Amygdala (tissue), 56 donors: Measurements from ENCODE around the gene HEYL.

Experiments used
- DNase-seq, 56 donors: peaks; one replicate each; lab custom pipeline; 2025; lab: John Stamatoyannopoulos, UW

HEYL gene

DNA sequence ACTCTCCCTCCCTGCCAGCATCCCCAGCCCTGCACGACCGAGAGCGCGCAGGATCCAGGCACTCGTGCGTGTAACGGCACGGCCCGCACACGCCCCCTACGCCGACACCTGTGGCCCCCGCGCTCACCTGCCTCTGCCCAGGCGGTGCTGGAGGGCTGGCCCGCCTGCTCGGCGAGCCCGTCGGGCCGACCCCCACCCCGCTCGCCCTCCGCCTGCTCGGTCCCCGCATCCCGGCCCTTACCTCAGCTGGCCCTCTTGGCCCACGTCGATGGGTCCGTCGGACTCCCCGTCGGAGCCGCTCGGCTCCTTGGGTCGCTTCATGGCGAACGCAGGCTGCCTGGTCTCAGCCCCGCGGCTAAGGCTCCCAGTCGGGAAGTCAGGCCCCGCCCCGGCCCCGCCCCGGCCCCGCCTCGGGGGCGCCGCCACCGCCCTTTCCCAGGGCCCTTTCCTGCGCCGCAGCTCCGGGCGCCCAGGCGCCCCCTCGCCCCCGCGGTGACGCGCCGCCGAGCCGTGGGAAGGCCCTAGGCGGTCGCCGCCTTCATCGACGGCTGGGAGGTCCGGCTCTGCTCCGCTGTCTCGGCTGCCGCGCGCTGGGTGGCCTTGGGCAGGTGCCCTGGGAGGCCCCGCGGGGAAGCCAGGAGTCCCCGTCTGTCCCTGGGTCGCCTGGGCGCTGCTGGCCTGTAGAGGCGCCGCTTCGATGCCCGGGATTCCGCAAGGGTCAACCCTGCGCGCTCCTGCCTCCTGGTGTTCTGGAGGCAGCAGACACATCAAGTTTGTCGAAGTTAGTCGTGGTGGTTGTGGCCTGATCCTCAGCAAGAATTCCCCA is at the start of gene HEYL:
Gene HEYL (minus strand): TSS at position 339 of the 826 bp plus-strand sequence. CDS start 18 bp downstream, at position 321.
- peak in 7 of 56 donors; percentile 7 to 52 (median 19) for DNase-seq

DNA sequence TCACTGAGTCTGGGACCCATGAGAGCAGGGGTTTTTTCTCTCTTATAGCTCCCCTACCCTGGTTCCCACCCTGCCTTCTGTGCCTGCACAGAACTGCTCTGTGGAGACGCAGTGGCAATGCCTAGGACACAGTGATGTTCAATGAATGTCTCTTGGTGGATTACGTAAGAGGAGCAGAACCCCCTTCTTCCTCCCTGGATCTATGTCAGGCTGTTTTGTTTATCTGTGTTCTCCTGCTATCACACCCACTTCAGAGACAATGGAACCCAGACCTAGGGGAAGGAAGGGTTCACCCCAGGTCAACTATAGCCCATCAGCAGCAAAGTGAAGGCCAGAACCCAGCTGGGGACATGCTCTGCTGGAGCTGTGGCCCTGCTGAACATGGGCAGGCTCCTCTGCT is 49.8 kb upstream of the HEYL start:
- no peak for DNase-seq

DNA sequence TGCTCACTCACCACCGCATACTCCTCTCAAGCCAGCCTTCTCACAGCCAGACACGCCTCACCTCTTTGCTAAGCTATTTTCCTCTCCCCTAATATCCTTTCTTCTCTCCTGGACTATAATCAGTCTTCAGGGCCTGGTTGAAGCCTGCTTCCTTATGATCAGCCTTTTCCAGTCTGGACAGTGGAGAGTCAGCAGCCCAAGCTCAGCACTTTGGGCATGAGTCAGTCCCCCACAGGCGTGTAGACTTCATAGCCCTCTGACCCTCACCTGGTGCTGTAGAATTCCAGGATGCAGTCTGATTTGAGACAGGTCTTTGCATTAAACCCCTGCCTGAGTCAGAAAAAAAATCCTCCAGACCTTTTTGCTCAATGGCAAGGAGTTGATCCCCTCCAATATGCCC is 49.3 kb upstream of the HEYL start:
- no peak for DNase-seq

DNA sequence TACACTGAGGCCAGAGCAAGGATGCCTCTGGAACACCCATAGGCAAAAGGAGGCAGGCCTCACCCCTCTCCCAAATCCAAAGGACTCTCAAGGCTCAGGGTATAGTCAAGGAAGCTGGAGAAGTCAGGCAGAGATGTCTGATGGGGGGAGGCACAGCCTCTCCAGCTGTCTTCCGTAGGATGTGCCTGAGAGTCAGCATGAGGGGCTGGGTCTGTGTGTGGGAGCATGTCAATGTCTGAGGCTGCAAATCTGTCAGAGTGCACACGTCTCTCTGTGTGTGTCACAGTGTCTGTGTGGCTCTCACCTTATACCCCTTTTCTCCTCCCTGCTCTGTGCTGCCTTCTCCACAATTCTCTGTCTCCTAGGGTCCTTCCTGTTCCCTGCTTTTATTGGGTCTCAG is 47.8 kb upstream of the HEYL start:
- DNase-seq = no peak

DNA sequence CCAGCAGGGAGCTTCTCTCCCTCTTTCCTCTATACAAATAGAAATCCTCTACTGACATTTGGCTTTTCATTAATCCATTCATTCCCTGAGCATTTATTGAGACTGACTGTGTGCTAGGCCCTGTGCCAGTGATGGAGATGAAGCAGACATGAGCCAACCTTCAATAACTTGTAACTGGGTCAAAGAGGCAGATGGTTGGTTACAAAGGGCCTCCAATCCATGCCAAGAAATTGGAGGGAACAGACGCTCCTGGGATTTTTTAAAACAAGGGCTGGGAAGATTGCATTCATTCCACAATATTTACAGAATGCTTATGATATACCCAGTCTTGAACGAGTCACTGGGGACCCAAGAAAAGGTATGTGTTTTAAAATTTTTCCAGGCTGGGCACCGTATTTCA is 45.6 kb upstream of the HEYL start:
- DNase-seq = no peak

DNA sequence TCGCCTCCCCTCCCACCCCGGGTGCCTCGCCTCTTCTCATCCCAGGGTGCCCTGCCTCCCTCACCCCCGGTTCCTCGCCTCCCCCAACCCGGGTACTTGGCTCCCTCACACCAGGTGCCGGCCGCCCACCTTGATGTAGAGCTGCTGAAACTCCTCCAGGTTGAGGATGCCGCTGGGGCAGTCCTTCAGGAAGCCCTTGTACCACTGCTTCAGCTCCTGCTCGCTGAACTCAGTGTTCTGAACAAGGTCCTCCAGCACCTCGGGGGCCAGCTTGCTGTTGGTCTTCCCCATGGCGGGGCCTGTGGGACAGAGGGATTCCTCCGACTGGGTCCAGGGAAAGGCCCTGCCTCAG is 44.8 kb upstream of the HEYL start:
- DNase-seq = no peak

DNA sequence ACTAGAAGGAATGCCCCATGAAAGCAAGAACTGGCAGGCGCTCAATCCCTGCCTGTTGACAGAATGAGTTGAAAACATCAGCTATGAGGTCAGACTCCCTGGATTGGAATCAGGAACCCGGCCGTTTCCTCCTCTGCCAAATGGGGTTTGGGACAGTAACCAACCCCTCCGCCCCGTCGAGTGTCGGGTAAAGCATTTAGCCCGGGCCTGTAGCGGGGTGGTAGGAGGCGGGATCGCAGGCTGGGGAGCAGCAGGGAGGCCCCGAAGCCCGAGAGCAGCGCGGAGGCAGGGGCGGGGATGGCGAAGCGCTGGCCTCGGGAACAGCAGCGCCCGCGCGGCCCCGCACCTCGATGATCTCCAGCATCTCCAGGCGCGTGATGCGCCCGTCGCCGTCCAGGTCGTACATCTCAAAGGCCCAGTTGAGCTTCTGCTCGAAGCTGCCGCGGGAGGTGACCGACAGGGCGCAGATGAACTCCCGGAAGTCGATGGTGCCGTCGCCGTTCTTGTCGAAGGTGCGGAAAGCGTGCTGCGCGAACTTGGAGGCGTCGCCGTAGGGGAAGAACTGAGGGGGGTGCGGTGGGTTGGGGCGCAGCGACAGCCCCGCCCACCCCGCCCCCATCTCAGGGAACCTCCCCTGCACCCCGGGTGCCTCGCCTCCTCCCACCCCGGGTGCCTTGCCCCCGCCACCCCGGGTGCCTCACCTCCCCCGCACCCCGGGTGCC is 44.3 kb upstream of the HEYL start:
- DNase-seq = no peak

DNA sequence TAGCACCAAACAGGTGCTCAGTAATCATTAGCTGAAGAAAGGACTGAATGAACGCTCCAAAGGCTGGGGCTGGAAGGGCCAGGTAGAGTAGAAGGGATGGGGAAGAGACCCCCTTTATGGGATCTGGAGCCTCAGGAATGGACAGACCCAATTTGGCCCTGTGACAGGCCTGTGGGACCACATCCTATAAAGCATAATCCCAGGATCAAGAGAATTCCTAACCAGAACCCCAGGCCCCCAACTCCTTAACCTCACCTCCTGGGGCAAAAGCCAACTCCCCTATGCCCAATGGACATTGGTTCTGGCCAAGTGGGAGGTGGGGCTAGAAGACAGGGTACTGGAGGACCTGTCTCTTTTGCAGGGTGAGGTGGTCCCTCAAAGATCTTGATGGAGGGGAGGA is 42.6 kb upstream of the HEYL start:
- DNase-seq = no peak

DNA sequence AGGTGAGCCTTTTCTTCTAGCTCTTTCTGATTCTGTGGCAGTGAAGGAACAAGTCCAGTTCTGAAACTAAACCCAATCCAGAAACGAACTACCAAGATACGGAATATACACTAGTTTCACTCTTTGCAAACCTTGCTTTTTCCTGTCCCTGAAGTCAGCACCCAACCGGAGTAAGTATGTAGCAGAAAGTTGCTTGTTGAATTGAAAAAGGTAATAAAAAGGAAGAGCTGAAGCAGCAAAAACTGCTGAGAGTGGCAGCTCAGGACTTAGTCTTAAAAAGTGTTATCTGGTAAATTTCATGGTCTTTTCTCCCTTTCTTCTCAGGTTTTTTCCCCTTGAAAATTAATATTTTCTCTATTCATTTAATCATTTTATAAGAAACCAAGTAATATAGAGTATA is 41.9 kb upstream of the HEYL start:
- DNase-seq = no peak

DNA sequence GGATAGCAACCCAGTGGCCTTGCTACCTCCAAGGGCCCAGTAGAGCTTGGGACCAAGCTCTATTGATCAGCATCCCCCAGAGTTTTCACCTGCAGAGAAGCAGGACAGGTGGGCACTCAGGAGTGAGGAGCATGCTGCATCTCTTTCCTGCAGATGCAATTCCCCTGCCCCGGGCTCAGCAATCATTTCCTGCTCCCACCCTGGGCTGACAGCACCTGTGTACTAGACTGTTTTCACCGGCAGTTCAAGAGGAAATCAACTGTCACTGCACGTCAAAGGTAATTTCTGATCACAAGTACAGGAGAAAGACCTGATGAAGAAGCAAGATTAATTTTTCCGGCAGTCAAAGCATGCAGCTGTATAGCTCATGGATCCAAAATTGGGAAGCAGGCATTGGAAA is 41.3 kb upstream of the HEYL start:
- DNase-seq = no peak

DNA sequence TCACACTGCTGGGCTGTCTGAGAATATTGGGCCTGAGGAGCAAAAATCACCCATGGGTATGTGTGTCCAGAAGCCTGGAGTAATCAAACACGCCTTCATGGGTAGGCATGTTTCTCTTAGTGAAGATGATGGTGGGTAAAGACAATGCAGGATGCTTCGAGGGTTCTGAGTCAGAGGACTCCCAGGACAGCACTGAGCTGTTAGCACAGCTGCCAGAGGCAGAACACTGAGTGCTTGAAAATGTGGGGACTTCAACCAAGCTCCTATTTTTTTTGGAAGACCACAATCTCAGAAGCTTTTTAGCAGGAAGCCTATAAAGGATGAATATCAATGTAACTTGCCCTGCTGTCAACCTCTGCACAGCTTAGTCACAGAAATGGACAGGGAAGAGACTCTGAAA is 40.4 kb upstream of the HEYL start:
- no peak for DNase-seq

DNA sequence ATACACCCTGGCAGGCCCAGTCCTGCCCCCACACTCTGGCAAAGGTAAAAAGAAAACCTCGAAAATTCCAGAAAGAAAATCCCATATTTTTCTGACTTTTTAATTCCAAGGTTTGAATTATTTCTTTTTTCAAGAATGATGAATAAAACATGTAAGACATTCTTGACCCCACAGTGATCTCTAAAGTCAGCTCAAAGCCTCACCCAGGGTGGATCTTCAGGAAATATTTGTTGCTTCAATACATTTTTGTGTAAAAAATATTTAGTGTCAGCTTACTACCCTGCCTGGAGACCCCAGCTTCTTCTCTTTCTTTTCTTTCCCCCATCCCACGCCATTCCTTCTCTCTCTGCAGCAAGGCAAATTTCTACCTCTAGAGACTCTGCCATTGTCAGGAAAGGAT is 39.4 kb upstream of the HEYL start:
- no peak for DNase-seq

DNA sequence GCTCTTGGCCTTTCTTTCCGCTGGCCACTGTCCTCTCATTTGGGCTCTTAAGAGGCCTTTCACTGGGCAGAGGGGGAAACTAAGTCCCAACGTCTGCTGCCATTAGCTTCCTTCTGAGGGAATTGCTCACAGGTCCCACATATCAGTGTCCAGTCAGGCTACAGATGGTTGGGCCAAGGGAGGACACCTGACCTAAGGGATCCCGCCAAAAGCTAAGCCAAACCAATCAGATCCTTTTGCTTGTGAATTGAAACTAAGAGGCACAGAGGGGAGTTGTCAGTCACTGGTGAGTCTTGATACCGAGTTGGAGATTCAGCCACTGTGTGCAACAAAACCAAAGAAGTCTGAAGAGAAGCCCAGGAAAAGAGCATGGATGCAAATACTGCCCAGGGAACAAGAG is 38.2 kb upstream of the HEYL start:
- no peak for DNase-seq

DNA sequence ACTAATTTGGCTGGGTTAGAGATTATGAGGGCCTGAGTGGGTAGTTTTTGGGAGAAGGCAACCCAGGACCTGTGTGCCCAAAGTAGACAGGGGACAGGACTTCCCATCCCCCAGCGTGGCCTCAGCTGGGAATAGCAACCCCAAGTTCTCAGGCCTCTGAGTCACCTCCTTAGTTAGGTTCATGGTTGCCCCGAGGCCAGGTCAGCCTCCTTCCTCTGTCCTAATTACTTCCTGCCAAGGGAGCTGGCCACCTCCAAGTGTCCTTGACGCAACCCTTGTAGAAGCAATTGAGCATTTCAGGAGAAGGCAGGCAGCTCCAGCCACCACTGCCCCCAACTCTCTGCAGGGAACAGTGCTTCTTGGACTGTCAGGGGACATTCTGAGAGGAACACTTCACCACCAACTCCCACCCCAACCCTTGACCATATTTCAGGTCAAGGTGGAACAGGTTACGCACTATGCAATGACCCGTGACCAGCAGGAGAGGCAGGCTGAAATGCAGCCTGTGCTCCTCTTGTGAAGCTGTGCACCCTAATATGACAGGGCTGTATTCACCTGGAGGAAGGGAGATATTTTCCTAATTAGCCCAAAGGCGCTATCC is 37.6 kb upstream of the HEYL start:
- DNase-seq = no peak

DNA sequence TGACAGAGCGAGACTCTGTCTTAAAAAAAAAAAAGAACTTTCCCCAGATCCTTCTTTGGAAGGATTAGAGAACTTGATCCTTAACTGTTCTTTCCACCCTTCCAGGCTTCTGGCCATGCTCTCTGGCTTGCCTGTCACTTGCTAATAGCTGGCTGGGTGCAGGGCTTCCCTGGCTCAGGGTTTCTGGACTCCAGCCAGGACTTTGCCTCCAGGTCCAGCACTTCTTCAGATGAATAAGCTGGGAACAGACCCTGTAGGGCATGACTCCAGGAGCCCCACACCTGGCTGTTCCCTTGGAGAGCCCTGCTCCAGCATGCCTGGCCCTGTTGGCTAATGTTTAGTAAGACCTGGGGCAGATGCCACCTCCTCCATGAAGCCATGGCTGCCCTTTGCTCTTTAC is 35.8 kb upstream of the HEYL start:
- DNase-seq = peak in 4 of 56 donors; percentile 11 to 36 (median 21)

DNA sequence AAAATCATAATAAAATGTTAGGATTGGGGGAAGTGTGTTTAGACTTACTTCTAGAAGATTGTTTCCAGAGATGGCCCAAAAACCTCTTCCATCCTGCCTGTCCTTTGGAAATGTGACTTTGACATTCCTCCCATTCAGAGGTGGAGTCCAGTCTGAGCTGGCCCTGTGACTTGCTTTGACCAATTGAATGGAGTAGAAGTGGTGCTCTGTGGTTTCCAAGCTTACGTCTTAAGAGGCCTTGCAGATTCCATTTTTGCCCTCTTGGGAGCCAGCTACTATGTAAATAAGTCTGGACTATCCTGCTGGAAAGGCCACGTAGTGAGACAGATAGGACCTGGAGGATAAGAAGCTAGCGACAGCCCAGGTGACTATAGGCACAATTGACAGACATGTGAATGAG is 33.8 kb upstream of the HEYL start:
- no peak for DNase-seq

DNA sequence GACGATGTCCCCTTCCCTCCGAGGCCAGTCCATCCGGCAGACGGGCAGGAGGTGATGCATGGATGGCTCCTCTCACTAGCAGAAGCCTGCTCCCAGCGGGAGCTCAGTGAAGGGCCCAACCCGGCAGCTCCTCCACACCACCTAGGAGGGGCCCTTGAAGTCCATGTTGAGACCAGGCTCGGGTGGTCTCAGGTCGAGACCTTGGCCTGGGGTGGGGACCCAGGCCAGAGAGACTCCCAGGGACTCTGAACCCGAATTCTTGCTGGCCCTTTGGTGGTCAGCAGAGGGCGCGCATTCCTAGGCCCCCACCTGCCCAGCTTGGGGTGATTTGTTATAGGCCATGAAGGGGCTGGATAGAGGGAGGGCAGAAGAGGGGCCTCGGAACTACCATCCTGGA is 33.1 kb upstream of the HEYL start:
- DNase-seq = peak in 3 of 56 donors; percentile 21 to 37 (median 22)

DNA sequence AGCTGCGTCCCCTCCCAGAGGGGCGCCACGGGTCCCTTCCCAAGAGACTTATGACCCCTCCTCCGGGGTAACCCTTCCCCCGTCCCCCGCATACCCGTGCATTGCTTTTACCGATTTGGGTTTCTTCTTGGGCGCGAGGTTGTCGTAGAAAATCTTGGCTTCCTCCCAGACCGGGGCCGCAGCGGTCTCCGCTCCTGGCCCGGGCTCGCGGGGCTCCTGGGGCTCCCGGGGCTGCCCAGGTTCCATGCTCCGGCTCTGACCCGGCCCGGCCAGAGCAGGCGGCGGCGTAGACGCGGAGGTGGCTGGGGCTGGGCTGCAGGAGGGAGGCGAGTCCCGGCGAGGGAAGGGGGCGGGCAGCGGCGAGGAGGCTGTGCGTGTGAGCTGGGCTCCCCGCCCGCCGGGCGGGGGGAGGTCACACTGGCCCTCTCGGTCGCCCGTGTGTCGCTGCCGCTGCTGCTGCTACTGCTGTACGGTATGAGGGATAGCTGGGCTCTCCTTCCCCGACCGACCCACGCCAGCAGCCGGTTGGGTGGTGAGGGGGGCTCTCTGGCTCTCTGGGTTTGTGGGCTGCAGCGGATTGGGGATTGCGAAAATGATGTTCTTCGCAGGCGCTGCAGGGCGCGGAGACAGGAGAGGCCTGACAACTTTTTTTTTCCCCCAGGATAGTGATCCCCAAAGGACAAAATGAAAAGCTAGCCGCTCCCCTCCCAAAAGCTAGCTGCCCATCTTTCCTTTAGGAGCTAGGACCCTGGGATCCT is 32.5 kb upstream of the HEYL start, which contains the start of gene NT5C1A:
Gene NT5C1A (minus strand): TSS at position 315 of the 758 bp plus-strand sequence. CDS start 69 bp downstream, at position 246.
- peak in 23 of 56 donors; percentile 9 to 66 (median 34) for DNase-seq

DNA sequence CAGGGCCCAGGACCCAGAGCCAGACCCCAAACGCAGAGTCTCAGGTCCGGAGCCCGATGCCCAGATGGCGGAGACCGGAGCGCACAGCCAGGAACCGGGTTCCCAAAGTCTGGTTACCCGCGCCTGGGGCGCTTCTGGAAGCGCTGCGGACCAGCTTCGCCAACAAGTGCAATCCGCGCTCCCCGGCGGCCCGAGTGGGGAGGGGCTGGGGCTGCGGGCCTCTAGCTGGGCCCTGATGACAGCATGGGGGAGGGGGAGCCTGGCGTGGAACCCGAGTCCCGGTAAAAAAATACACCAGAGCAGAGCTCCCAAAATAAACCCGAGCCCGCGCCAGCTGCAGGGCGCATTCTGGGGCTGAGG is 32.0 kb upstream of the HEYL start:
- DNase-seq = peak in 30 of 56 donors; percentile 12 to 66 (median 36)

DNA sequence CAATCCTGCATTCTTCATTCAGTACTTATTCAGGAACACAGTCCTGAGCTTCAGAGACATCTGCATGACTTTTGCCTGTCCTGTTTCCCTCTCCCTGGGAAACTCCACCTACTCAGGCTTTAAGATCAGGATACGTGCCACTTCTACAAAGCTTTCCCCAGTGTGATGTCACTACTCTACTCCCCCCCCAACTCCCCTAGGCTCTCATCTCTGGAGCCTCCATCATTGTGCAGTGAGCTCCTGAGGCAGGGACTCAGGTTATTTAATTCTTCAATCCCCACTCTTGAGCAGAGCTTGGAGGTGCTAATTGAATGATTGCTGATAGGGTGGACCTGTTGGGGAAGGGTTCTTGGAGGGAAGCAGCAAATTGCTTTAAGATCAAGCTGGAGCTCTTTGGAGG is 31.2 kb upstream of the HEYL start:
- no peak for DNase-seq

DNA sequence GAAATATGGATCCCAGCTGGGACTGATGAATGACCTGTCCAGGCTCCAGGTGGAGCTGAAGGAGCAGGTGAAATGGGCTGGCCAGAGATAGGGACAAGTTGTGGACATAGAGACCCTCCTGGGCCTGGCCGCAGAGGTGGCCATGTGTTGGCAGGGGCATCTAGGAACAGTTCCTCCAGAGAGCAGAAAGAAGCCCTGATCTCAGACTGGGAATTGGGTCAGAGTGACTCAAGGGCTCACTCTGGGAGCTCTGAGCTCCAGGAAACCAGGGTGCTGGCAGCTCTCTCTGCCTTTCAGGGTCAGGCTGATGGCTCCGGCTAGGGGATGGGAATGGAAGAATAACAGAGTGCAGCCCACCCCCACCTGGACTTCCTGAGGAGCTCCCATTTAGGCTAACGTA is 29.5 kb upstream of the HEYL start:
- DNase-seq = no peak
